Hematopoietic multipotent progenitor cell treated with erythropoietin and hydrocortisone succinate and interleukin-3 and kit ligand, for 8 days (in vitro differentiated cells): ENCODE results near the gene TOX3.

Experiments used
- DNase-seq: peaks from one replicate; pipeline ENCODE4 v3.0.0-alpha.2; 2015

TOX3 gene

GRCh38 chr16:52535076-52535475 lies 11.9 kb downstream of the TOX3 start:
- no peak for DNase-seq

- DNase-seq, result no peak
Observed at GRCh38 chr16:52533296-52533695, 13.6 kb downstream of the TOX3 start.

DNA sequence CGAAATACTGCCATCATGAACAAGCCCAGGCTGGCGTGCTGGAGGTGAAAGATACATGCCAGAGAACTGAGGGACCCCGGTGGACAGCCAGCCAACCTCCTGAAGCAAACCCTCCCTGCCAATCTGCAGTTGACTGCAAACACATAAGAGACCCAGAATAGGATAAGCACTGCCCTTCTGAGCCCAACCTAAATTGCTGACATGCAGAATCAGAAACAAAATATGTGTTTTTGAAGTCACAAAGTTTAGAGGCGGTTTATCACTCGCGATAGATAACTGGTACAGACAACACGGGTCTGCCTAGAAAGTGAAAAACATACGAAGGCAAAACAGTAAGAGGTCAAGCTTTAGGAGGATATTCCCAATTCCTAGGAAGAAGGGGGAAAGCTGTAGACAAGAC lies 14.6 kb downstream of the TOX3 start:
- no peak for DNase-seq

DNA sequence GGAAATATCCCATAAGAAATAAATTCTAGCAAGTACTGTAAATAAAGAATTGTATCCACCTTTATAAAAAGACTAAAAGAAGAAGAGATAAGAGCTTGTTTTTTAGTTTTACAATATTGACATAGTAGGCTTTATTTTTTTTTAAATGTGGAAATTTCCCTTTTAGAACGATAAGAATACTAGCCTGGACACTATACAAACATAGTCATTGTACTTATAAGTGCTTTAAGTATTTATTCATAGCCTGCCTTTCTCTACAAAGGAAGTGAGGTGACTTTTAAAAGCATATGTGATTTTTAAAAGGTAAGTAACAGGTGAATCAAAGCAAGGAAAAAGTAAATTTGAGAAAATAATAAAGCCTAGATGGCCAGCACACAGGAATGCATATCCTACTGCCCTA lies 17.7 kb downstream of the TOX3 start:
- DNase-seq, result no peak

DNA sequence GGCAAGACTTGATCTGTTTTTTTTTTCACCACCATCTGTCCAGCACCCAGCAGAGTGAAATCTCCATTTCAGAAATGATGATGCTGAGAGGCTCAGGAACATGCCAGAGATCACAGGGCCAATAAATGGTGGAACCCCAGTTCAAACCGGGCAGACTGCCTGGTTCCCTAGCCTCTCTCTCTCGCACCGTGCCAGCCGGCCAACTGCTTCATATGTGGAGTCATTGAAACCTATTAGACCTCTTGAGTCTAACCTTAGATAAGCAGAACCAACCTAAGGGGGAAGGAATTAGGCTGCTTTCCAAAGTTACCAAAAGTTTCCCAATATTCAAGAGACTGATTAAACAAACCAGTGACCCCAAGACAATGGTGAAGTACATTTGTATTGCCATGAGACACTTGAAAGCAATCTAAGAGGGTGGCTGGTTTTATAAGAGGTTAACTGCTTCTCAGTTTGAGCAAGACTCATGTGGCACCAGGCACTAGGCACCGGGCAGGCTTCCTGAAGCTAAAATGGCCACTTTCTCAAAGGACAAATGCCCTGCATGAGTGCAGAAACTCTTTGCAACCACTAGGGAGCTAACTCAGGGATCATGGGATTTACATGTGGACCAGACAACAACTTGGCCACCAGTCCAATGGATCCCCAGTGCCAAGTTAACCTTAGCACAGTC lies 18.4 kb downstream of the TOX3 start:
- no peak for DNase-seq

- no peak for DNase-seq
Observed at GRCh38 chr16:52526830-52527229, 20.1 kb downstream of the TOX3 start.

DNA sequence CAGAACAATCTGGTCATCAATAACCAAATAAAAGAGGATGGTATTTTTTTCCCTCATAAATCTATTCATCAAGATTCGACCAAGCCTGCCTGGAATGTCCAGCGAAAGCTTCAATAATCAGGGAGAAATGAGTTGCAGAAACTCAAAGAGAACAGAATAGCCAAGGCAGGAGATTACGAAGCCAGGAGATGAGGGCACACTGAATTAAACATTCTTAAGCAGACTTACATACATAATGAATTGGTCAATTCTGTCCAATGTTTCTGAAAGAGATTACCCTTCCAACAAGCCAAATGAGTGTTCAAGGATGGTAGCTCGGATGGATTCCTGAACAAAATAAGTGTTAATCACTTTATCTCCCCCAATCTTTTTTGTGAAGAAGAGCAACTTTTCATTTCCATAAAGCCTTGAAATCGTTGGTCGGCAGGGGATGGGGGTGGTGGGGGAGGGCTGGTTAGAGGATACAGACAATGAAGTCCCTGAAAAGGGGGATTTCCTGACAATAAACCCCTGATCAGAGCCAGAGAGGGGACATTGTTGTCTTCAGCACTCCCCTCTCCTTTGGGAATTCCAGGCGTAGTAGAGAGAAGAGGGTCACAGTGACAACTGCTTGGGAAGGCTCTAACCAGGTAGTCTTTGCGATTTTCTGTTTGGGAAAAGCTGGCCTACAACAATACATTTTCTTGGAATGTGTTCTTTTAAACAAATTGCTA lies 20.7 kb downstream of the TOX3 start:
- DNase-seq, result no peak

- DNase-seq, result no peak
Observed at GRCh38 chr16:52521570-52521969, 25.4 kb downstream of the TOX3 start.

DNA sequence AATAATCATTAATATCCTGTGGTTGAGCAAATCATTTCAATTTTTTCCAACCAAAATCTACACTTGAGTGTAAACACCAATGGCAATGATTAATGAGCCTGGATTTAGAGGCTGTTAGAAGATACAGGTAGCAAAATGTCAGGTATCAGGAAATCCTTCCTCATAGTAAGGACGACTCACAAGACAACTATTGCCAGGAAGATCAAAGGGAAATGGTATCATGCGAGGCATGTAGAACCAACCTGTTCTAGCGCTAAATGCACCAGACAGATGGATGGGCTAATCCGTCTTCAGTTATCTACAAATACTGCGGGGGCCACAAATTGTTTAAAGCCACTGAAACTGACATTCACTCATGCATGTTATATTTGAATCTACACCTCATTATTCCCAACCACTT lies 28.1 kb downstream of the TOX3 start:
- no peak for DNase-seq

GRCh38 chr16:52515068-52515671 lies 31.8 kb downstream of the TOX3 start:
- no peak for DNase-seq

GRCh38 chr16:52512297-52512987 lies 34.5 kb downstream of the TOX3 start:
- DNase-seq, result no peak

GRCh38 chr16:52501746-52502145 lies 45.2 kb downstream of the TOX3 start:
- no peak for DNase-seq

DNA sequence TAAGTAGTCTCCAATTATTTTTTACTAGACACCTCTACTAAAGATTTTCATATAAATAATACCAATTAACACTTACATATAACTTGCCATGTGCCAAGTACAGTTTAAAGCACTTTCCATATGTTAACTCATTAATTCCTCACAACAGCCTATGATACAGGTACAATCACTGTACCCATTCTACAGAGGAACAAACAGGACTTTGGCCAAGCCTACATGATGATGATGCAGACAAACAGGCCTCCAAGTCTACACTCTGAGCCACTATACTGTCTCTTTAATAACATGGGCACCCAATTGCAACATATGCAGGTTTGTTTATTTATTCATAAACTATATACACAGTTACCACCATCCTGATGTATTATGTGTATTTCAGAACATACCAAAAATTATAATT lies 46.0 kb downstream of the TOX3 start:
- DNase-seq, result no peak

DNA sequence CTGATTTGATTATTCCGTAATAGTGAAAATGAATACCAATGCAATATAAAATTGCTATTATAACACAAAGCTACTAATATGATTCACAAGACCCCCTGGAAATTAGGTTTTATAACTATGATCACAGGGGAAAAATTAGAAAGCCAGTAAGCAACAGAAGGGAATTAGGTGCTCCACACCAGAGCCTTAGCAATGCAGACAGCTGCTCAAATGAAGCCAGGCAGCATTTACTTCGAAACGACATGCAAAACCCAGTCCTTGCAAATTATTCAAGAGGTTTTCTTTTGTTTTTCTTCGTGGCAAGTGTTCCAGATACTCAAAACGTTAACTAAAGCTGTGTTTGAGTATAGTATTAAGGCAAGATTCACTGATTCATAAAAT lies 47.9 kb downstream of the TOX3 start:
- DNase-seq, result no peak

DNA sequence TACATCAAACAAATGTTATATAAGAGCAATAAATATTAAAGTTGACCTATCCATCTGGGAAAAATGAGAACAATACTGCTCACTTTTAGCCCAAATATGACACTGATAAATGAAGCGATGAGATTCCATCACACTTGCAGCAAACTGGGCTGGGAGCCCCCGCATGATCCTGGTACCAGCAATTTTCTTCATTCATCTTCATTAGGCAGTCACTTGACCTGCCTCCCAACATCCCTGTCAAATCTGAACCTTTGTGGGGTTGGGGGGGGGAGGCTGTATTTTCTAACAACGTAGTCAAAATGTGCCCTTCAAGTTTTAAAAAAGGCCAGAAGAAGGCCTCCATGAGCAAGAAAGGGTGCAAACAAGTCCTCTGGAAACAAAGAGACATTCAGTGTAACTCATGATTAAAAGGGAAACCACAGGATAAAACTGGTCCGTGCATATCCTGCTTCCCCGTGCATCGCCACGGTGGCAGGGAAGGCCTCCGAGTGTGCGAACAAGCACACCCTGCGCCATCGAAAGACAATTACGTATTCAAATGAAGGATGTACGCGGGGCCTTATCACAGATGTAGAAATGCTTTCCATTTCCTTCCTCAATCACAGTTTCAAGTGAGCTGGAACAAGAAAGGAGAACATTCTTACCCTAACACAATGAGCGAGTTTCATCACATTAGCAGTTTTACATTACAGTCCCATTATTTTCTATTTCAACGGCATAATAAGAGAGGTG lies 48.4 kb downstream of the TOX3 start:
- no peak for DNase-seq

GRCh38 chr16:52497067-52497816 lies 49.7 kb downstream of the TOX3 start:
- DNase-seq, result no peak

DNA sequence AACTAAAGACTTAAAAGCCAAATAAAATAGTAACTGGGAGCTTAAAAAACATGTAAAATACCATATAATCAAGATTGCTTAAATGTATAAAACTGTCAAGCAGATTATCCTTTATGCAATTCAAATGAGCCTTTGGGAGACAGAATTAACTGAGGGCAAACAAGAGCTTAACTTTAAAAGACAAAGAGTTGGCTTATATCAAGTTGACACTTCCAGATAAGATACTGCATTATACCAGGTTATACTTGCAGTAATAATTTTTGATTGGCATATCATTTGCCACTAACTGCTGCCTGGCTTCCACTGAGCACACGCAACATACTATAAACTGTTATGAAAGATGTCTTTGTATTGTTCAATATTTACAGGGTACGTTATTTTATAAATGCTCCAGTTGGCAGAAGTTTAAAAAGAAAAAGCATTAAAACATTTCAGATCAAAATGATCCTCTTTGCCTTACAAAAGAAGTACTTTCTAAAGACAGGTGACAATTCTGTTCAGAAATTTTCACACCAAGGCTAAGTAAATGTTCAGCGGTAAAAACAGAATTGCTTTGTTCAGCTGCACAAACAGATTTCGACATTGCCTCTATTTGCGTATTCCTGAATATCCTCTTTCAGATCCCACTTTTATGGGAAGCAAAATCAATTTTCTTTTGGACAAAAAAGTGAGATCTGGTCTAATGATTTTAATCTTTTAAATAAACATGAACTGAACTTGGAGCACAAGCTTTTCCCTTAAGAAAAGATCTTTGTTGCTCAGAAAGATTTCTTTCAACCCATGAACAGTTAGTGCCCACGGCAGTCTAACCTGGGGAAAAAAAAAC lies 50.7 kb downstream of the TOX3 start:
- DNase-seq, result no peak

DNA sequence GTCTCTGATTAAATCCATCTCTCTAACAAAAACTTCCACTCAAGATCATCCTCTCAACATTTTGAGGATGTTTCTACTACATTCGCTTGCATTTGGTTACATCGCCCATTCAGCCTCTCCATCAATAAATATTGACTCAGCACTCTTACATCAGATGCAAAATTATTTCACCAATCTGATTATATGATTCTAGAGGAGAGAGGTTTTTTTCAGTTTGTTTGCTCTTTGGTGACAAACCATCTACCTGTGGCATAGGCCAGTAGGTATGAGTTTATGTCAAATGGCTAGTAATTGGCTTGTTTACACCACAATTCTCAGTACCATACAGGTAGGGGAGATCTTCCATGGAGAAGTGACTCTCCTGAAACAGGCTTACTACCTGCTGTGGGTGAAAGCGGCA lies 52.3 kb downstream of the TOX3 start:
- DNase-seq, result no peak

GRCh38 chr16:52494145-52494544 lies 52.8 kb downstream of the TOX3 start:
- no peak for DNase-seq

- DNase-seq, result no peak
Observed at GRCh38 chr16:52492789-52493357, 54.1 kb downstream of the TOX3 start.

GRCh38 chr16:52491216-52491615 lies 55.7 kb downstream of the TOX3 start:
- DNase-seq, result no peak
